Testis (tissue), 3 donors: ENCODE results near the gene IKZF1. TPM values are rescaled to one million over a fixed set of nuclear protein-coding genes. Genes with fewer than 3 reads are reported as not detected.

ENCODE experiments used
- DNase-seq: peaks from one replicate; pipeline ENCODE4 v3.0.0-alpha.2; 2019
- H3K27ac ChIP-seq, 2 donors: fragments of 200-600 bp; sonication (generic); one replicate each; pipeline ENCODE4 v1.5.1; 2019
- H3K27me3 ChIP-seq: fragments of 200-600 bp; sonication (generic); one replicate; pipeline ENCODE4 v1.5.1; 2019
- H3K36me3 ChIP-seq: fragments of 200-600 bp; sonication (generic); one replicate; pipeline ENCODE4 v1.5.1; 2017; ENCODE audit warnings: low read depth; ENCODE audit errors: missing control alignments
- H3K4me1 ChIP-seq: fragments of 200-600 bp; sonication (generic); one replicate; pipeline ENCODE4 v1.5.1; 2019
- H3K4me3 ChIP-seq, 2 donors: fragments of 200-600 bp; sonication (generic); one replicate each; pipeline ENCODE4 v1.5.1; 2017 to 2019
- H3K9me3 ChIP-seq: fragments of 200-600 bp; sonication (generic); one replicate; pipeline ENCODE4 v1.5.1; 2017
- CTCF ChIP-seq, 3 experiments: fragments of 450-650 bp in 2 of 3; fragments of 200-600 bp in 1 of 3; sonication (generic) in 1 of 3; IDR thresholded peaks; one replicate each; pipeline ENCODE4 v1.5.1; 2016 to 2019; ENCODE audit warnings: antibody characterized with exemption in 3 of 3, mild to moderate bottlenecking in 2 of 3, moderate library complexity in 1 of 3
- POLR2A ChIP-seq: fragments of 450-650 bp; IDR thresholded peaks from one replicate; pipeline ENCODE4 v1.6.1; 2017; ENCODE audit warnings: antibody characterized with exemption, mild to moderate bottlenecking, moderate library complexity
- WGBS, 2 donors: methylation state at CpG; one replicate each; pipeline ENCODE4 v1.1.5; 2018; 5-methylcytosine and 5-hydroxymethylcytosine counted together
- intact Hi-C: fragments of 100-400 bp; cut with DNase I; formaldehyde crosslinking; loops from one replicate; pipeline ENCODE4 v1.15.1; 2023; ENCODE audit warnings: low total_unique reads
- polyA plus RNA-seq: library from polyadenylated mRNA; stranded (reverse); fragments of 350-450 nt; fragmentation: Illumina TruSeq; extraction: RNeasy Lipid Tissue Mini Kit (QIAGEN cat#74804); gene quantifications from one replicate; pipeline ENCODE4 v1.2.3, GENCODE V29; 2014; ENCODE audit warnings: low read depth, low replicate concordance; ENCODE audit not compliant: insufficient read depth
- total RNA-seq, 2 donors: library from RNA; depleted of rRNA; stranded (reverse); fragments of >200 nt; gene quantifications; one replicate each; pipeline ENCODE4 v1.2.3, GENCODE V29; 2016

Gene IKZF1
- total and polyA plus RNA-seq, 3 donors from 2014 or later, result 4.2 to 10.4 (median 9.9) TPM

- WGBS, 2 donors, result 90 to 91% methylated on average over 9 of the region's 9 CpGs
- no peaks in the 10 kb centered on the region for H3K4me1 ChIP-seq
- intact Hi-C loops, result no loop called here
- no peaks in the 10 kb centered on the region for H3K36me3 ChIP-seq
- TF ChIP-seq POLR2A (no peak), CTCF (IDR thresholded peaks at IDR 0.05) (no peak)
- H3K27ac ChIP-seq, result no peak overlapping the region
- DNase-seq, result no peak
- H3K27me3 ChIP-seq, result no peaks in the 10 kb centered on the region
- H3K4me3 ChIP-seq, result no peak overlapping the region
- no peaks in the 10 kb centered on the region for H3K9me3 ChIP-seq
These were observed 54.9 kb downstream of the IKZF1 start for GRCh38 chr7:50359258-50359994.

GRCh38 chr7:50359995-50360925 lies 55.7 kb downstream of the IKZF1 start:
- intact Hi-C loops, result no loop called here
- no peak for DNase-seq

GRCh38 chr7:50362142-50362541 lies 57.6 kb downstream of the IKZF1 start:
- DNase-seq, result no peak
- Histone ChIP-seq H3K4me3 (no peak overlapping the region), H3K4me1 (no peaks in the 10 kb centered on the region), H3K36me3 (no peaks in the 10 kb centered on the region), H3K27me3 (no peaks in the 10 kb centered on the region), H3K27ac (no peak overlapping the region), H3K9me3 (no peaks in the 10 kb centered on the region)
- 87 to 88% methylated on average over 5 of the region's 5 CpGs for WGBS, 2 donors
- intact Hi-C loops, result no loop called here
- no peak for TF ChIP-seq CTCF (IDR thresholded peaks at IDR 0.05)
- TF ChIP-seq POLR2A, result no peak

More at GRCh38 chr7:50359995-50360925, 55.7 kb downstream of the IKZF1 start:
- Histone ChIP-seq H3K36me3 (no peaks in the 10 kb centered on the region), H3K4me3 (no peak overlapping the region), H3K27me3 (no peaks in the 10 kb centered on the region), H3K27ac (no peak overlapping the region), H3K4me1 (no peaks in the 10 kb centered on the region), H3K9me3 (no peaks in the 10 kb centered on the region)
- no peak for TF ChIP-seq CTCF (IDR thresholded peaks at IDR 0.05)
- no peak for TF ChIP-seq POLR2A
- 67 to 77% methylated on average over 19 to 20 of the region's 20 CpGs for WGBS, 2 donors

- WGBS, 2 donors, result 82 to 88% methylated on average over 6 of the region's 6 CpGs
- Histone ChIP-seq H3K27me3 (no peaks in the 10 kb centered on the region), H3K4me1 (no peaks in the 10 kb centered on the region), H3K36me3 (no peaks in the 10 kb centered on the region), H3K4me3 (no peak overlapping the region), H3K27ac (no peak overlapping the region), H3K9me3 (no peaks in the 10 kb centered on the region)
- TF ChIP-seq POLR2A (no peak), CTCF (IDR thresholded peaks at IDR 0.05) (no peak)
- DNase-seq, result no peak
- intact Hi-C loops, result no loop called here
These were observed 58.3 kb downstream of the IKZF1 start for GRCh38 chr7:50362712-50363282.
